ENCODE measurements around the gene PRKAG2. TPM values are rescaled to one million over a fixed set of nuclear protein-coding genes. Genes with fewer than 3 reads are reported as not detected.

The PRKAG2 gene
- total and polyA plus RNA-seq, 2 of the 8 experiments (the other 6 are each of a cell fraction or from before 2014, with no cell fraction given) = 7.5 to 18.1 TPM

DNA sequence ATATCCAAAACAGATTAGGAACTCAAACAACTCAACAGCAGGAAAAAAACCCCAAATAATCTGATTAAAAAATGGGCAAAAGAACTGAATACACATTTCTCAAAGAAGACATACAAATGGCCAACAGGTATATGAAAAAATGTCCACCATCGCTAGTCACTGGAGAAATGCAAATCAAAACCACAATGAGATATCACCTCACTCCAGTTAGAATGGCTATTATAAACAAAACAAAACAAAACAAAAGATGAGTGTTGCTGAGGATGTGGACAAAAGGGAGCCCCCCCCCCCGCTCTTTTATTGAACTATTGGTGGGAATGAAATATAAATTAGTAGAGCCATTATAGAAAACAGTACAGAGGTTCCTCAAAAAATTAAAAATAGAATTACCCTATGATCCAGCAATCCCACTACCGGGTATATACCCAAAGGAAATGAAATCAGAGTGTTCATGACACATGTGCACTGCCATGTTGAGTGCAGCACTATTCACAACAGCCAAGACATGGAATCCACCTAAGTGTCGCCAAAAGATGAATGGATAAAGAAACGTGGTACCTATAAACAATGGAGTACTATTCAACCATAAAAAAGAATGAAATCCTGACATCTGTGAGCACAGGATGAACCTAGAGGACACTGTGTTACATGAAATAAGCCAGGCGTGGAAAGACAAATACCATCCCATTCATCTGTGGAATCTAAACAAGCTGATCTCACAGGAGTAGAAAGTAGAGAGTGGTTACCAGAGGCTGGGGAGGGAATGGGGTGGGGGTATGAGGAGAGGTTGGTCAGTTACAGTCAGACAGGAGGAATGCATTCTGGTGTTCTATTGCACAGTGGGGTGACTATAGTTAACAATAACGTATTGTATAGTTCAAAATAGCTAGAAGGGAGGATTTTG, 279.1 kb downstream of the PRKAG2 start:
- H3K79me2 ChIP-seq (ENCODE audit: control insufficient read depth in 1 of 2, insufficient read depth in 2 of 2, low read length in 2 of 2) = no peaks in the 10 kb centered on the region
- H2BK20ac ChIP-seq (ENCODE audit: low read length) = no peak overlapping the region
- no peak overlapping the region for H3K4me3 ChIP-seq (ENCODE audit: extremely low read depth in 1 of 4, insufficient read depth in 2 of 4, low read depth in 3 of 4, low read length in 4 of 4)
- WGBS, 2 experiments (ENCODE audit: extremely low coverage in 1 of 2, insufficient coverage in 1 of 2, insufficient read length in 1 of 2, insufficient replicate concordance in 2 of 2, low coverage in 1 of 2, low lambda C conversion rate in 2 of 2, missing lambda C conversion rate in 1 of 2) = 87% methylated on average over 7 of the region's 7 CpGs; no CpG with 5 or more reads in 1 of the 2 experiments
- no peak overlapping the region for H3K9ac ChIP-seq (replicated peaks in 1 of 4; ENCODE audit: extremely low read depth in 1 of 4, low read depth in 3 of 4, low read length in 3 of 4)
- no peak overlapping the region for H4K8ac ChIP-seq (ENCODE audit: extremely low read depth, insufficient read depth, low read length)
- H4K91ac ChIP-seq (replicated peaks; ENCODE audit: insufficient read length, low read length) = no peak overlapping the region
- no peaks in the 10 kb centered on the region for H3K9me3 ChIP-seq (ENCODE audit: insufficient read depth in 2 of 2, low read depth in 1 of 2, low read length in 1 of 2)
- H2AFZ ChIP-seq (ENCODE audit: low read length) = no peak overlapping the region
- no peaks in the 10 kb centered on the region for H3K4me1 ChIP-seq (replicated peaks in 1 of 4; ENCODE audit: control insufficient read depth in 3 of 4, insufficient read depth in 4 of 4, low read length in 3 of 4)
- H2BK15ac ChIP-seq (ENCODE audit: low read length) = no peak overlapping the region
- no peak overlapping the region for H3K23ac ChIP-seq (ENCODE audit: insufficient read length)
- no peak overlapping the region for H3K56ac ChIP-seq (replicated peaks; ENCODE audit: insufficient read length, low read depth, low read length)
- no peak overlapping the region for H2BK120ac ChIP-seq (replicated peaks; ENCODE audit: low read depth, low read length)
- no peak overlapping the region for H3K4me2 ChIP-seq (ENCODE audit: insufficient read depth in 1 of 2, low read depth in 2 of 2, low read length in 2 of 2)
- H3K4ac ChIP-seq (replicated peaks; ENCODE audit: insufficient read length, low read depth, low read length) = no peak overlapping the region
- no peaks in the 10 kb centered on the region for H3K27me3 ChIP-seq (replicated peaks in 1 of 4; ENCODE audit: control insufficient read depth in 3 of 4, extremely low read depth in 1 of 4, insufficient read depth in 3 of 4, low read length in 3 of 4)
- H2BK12ac ChIP-seq (ENCODE audit: low read depth, low read length) = no peak overlapping the region
- ChIA-PET CTCF (ENCODE audit: partially characterized antibody) (interaction anchor here (1.2 kb wide), 2 partner anchors 11 to 162 kb away, joined by 4 to 5 read pairs; no protein-coding TSS in a partner anchor), POLR2A (ENCODE audit: partially characterized antibody) (no interaction called here)
- no peak overlapping the region for H2AK5ac ChIP-seq (ENCODE audit: low read depth, low read length)
- DNase-seq (ENCODE audit: low read depth in 1 of 2, low spot score in 2 of 2) (no peak), FAIRE-seq (no peak)
- H3K14ac ChIP-seq (ENCODE audit: insufficient read length) = no peak overlapping the region
- H4K5ac ChIP-seq (ENCODE audit: insufficient read length, low read depth, low read length) = no peak overlapping the region
- H2BK5ac ChIP-seq (ENCODE audit: low read depth, low read length) = no peak overlapping the region
- H3K18ac ChIP-seq (ENCODE audit: extremely low read depth, low read length) = no peak overlapping the region
- H4K20me1 ChIP-seq (replicated peaks in 1 of 2; ENCODE audit: control insufficient read depth in 1 of 2, insufficient read depth in 2 of 2, low read length in 2 of 2) = peaks cover 0 to 6% of the 10 kb centered on the region in 2 experiments
- H3K79me1 ChIP-seq (ENCODE audit: low read depth, low read length) = no peaks in the 10 kb centered on the region
- H3K27ac ChIP-seq (ENCODE audit: low read depth, low read length) = no peak overlapping the region
- no peaks in the 10 kb centered on the region for H3K23me2 ChIP-seq (ENCODE audit: low read depth, low read length)
- no peaks in the 10 kb centered on the region for H3K36me3 ChIP-seq (ENCODE audit: control insufficient read depth in 2 of 4, insufficient read depth in 4 of 4, low read length in 3 of 4)
- TF ChIP-seq NRF1 (IDR thresholded peaks at IDR 0.05; ENCODE audit: low read depth, low read length) (no peak), CREB1 (IDR thresholded peaks at IDR 0.05) (no peak), SAP30 (IDR thresholded peaks at IDR 0.05; ENCODE audit: insufficient read depth, insufficient replicate concordance, low read length) (no peak), TAF1 (IDR thresholded peaks at IDR 0.05; ENCODE audit: low read depth, low read length) (no peak), FOSL1 (IDR thresholded peaks at IDR 0.05; ENCODE audit: insufficient read depth, low read depth, low read length) (no peak), GTF2F1 (IDR thresholded peaks at IDR 0.05; ENCODE audit: borderline replicate concordance, low read depth, low read length) (no peak), SP2 (IDR thresholded peaks at IDR 0.05; ENCODE audit: low read length) (no peak), SP1 (IDR thresholded peaks at IDR 0.05; ENCODE audit: low read depth, low read length) (no peak), KDM5A (IDR thresholded peaks at IDR 0.05; ENCODE audit: low read length) (no peak), CHD2 (IDR thresholded peaks at IDR 0.05; ENCODE audit: low read length) (no peak), MAFK (IDR thresholded peaks at IDR 0.05; ENCODE audit: low read depth, low read length) (no peak), HDAC6 (IDR thresholded peaks at IDR 0.05; ENCODE audit: low read depth, low read length) (no peak)
- TF ChIP-seq, protein P1, sequence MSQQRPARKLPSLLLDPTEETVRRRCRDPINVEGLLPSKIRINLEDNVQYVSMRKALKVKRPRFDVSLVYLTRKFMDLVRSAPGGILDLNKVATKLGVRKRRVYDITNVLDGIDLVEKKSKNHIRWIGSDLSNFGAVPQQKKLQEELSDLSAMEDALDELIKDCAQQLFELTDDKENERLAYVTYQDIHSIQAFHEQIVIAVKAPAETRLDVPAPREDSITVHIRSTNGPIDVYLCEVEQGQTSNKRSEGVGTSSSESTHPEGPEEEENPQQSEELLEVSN (IDR thresholded peaks at IDR 0.05) = no peak

All from H1 (cell line).